GM12891 (cell line): ENCODE data around the gene SHB.
"Not testable (repeated sequence)": the region's sequence is repeated elsewhere in the genome, so short reads cannot be mapped to it uniquely, and the experiment has no call there.

Source experiments
- DNase-seq: peaks from one replicate; pipeline ENCODE4 v3.0.0; 2011; ENCODE audit warnings: low spot score; ENCODE audit not compliant: insufficient read length
- FAIRE-seq: peaks from 2 replicates; lab custom pipeline; 2011; peaks lifted over from hg19 to GRCh38; lab: Jason Lieb, UNC
- PAX5 ChIP-seq: IDR thresholded peaks from 2 replicates; pipeline ENCODE4 v1.6.1; 2011; ENCODE audit warnings: low read length, moderate library complexity, mild to moderate bottlenecking; ENCODE audit not compliant: insufficient read depth, severe bottlenecking
- POLR2A ChIP-seq: IDR thresholded peaks from 2 replicates; pipeline ENCODE4 v1.6.1; 2011; ENCODE audit warnings: low read depth, low read length, control low read depth
- POLR2AphosphoS5 ChIP-seq: IDR thresholded peaks from 2 replicates; pipeline ENCODE4 v1.6.1; 2011; ENCODE audit warnings: low read depth, low read length, control low read depth
- POU2F2 ChIP-seq: IDR thresholded peaks from 2 replicates; pipeline ENCODE4 v1.6.1; 2011; ENCODE audit warnings: low read depth, mild to moderate bottlenecking, control low read depth, low read length, moderate library complexity
- SPI1 ChIP-seq: IDR thresholded peaks from 2 replicates; pipeline ENCODE4 v1.6.1; 2011; ENCODE audit warnings: low read depth, low read length, control low read depth
- TAF1 ChIP-seq: IDR thresholded peaks from 2 replicates; pipeline ENCODE4 v1.6.1; 2011; ENCODE audit warnings: low read depth, low read length, control low read depth

Gene SHB

GRCh38 chr9:38046661-38047300 lies 22.2 kb downstream of the SHB start:
- TF ChIP-seq SPI1 (no peak), PAX5 (no peak), POLR2A (no peak), POLR2AphosphoS5 (no peak), TAF1 (no peak), POU2F2 (no peak)
- DNase-seq, result no peak
- FAIRE-seq, result no peak

DNA sequence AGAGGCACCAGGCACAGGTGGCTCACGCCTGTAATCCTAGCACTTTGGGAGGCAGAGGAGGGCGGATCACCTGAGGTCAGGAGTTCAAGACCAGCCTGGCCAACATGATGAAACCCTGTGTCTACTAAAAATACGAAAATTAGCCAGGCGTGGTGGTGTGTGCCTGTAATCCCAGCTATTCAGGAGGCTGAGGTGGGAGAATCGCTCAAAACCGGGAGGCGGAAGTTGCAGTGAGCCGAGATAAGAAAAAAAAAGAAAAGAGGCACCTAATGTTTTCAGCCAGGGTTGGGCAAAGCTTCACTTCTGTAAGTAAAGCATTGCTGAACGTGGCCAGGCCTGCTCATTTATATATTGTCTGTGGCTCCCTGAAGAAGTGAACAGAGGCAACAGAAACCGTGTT lies 23.1 kb downstream of the SHB start:
- DNase-seq, FAIRE-seq: not testable (repeated sequence)

DNA sequence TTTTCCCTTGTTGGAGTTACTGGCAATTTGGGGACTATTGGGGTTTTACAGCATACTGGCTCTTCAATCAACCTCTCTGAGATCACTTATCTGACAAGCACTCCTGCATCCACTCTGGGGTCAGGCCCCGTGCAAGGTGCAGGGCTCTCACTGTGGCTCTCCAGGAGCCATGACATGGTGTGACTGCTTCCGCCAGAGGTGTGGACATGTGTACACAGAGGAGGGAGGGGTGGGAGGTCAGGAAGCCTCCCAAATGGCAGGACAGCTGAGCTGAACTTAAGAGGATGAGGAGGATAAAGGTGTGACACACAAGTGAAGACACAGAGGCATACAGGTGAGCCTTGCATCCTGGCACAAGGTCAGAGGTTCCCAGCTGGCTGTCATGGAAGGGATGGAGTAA lies 24.3 kb downstream of the SHB start:
- TF ChIP-seq TAF1 (no peak), POU2F2 (no peak), PAX5 (no peak), SPI1 (no peak), POLR2AphosphoS5 (no peak), POLR2A (no peak)
- FAIRE-seq, result no peak

GRCh38 chr9:38043931-38044623 lies 24.9 kb downstream of the SHB start:
- no peak for TF ChIP-seq POU2F2
- TF ChIP-seq PAX5, result no peak
- TF ChIP-seq TAF1, result no peak
- TF ChIP-seq POLR2AphosphoS5, result no peak
- TF ChIP-seq SPI1, result no peak
- TF ChIP-seq POLR2A, result no peak
- FAIRE-seq (no peak), DNase-seq (no peak)

More for the DNA sequence above, 24.3 kb downstream of the SHB start:
- DNase-seq, result no peak

GRCh38 chr9:38042626-38043357 lies 26.2 kb downstream of the SHB start:
- TF ChIP-seq PAX5 (no peak), POLR2AphosphoS5 (no peak), SPI1 (no peak), TAF1 (no peak), POLR2A (no peak), POU2F2 (no peak)
- DNase-seq (no peak), FAIRE-seq (no peak)

GRCh38 chr9:38041564-38042243 lies 27.3 kb downstream of the SHB start:
- DNase-seq (no peak), FAIRE-seq (no peak)
- no peak for TF ChIP-seq POU2F2
- no peak for TF ChIP-seq PAX5
- TF ChIP-seq SPI1, result no peak
- no peak for TF ChIP-seq POLR2A
- no peak for TF ChIP-seq TAF1
- TF ChIP-seq POLR2AphosphoS5, result no peak

DNA sequence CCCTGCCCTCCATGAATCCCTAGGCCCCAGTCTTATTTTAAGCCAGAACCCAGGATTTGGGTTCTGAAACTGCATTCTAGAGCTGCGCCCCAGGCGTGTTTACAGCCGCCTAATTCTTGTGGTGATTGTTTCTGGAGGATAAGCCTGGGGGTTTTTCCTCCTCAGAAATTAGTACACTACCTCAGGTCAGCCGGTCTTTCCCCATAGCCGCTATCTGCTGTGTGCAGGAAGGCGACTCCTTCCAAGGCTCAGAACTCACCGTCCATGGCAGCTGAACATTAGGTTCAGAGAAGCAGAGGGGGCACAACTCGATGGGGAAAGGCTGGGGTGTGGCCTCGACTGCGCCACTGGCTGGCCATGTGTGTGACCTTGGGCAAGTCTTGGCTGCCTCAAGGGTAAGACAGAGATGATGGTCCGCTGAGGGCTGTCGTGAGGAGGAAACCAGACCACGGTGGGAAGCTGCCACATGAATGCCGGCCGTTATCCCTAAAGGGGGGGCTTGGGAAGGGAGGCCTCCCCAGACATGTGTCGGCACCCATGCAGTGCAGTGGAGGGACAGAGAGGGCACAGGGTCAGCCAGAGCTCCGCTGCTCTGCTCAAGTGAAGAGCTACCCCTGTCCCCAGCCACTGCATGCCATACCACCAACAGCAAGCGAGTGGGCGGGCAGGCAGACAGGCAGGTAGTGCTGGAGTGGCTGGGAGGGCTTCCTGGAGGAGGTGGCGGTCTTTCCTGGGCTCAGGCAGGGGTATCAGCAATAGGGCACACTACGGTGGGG lies 28.9 kb downstream of the SHB start:
- no peak for FAIRE-seq
- DNase-seq, result no peak
- no peak for TF ChIP-seq POU2F2
- TF ChIP-seq SPI1, result no peak
- TF ChIP-seq PAX5, result no peak
- TF ChIP-seq POLR2AphosphoS5, result no peak
- TF ChIP-seq TAF1, result no peak
- no peak for TF ChIP-seq POLR2A

GRCh38 chr9:38039090-38039906 lies 29.7 kb downstream of the SHB start:
- no peak for TF ChIP-seq TAF1
- TF ChIP-seq SPI1, result no peak
- TF ChIP-seq POU2F2, result no peak
- no peak for TF ChIP-seq POLR2A
- no peak for TF ChIP-seq POLR2AphosphoS5
- no peak for TF ChIP-seq PAX5
- FAIRE-seq (no peak), DNase-seq (no peak)
